Fibroblast of lung (primary cell): ENCODE results near the gene SMIM38. TPM values are rescaled to one million over a fixed set of nuclear protein-coding genes. Genes with fewer than 3 reads are reported as not detected.

Source experiments
- DNase-seq, 2 donors: peaks; one replicate each; pipeline versions ENCODE4 v3.0.0 to v3.0.0-alpha.2; 2010; ENCODE audit warnings: low read depth in 2 of 2
- H2AFZ ChIP-seq: 2 replicates; pipeline ENCODE4 v1.5.1; 2012; ENCODE audit warnings: low read length, control low read depth, inconsistent platforms
- H3K27ac ChIP-seq: 2 replicates; pipeline ENCODE4 v1.5.1; 2011; ENCODE audit warnings: low read length, control low read depth; ENCODE audit not compliant: insufficient read depth
- H3K27me3 ChIP-seq: 2 replicates; pipeline ENCODE4 v1.5.1; 2011; ENCODE audit warnings: mild to moderate bottlenecking, low read length; ENCODE audit not compliant: control insufficient read depth, insufficient read depth
- H3K36me3 ChIP-seq: 2 replicates; pipeline ENCODE4 v1.5.1; 2011; ENCODE audit warnings: low read length; ENCODE audit not compliant: control insufficient read depth, insufficient read depth
- H3K4me1 ChIP-seq: 2 replicates; pipeline ENCODE4 v1.5.1; 2011; ENCODE audit warnings: low read length; ENCODE audit not compliant: control insufficient read depth, insufficient read depth; ENCODE audit errors: extremely low read depth
- H3K4me2 ChIP-seq: 2 replicates; pipeline ENCODE4 v1.5.1; 2011; ENCODE audit warnings: low read length, control low read depth; ENCODE audit not compliant: insufficient read depth; ENCODE audit errors: extremely low read depth
- H3K4me3 ChIP-seq, 4 experiments: fragments of 200-600 bp in 1 of 4; sonication (generic) in 1 of 4; replicated peaks in 1 of 4; 2 replicates each; pipeline ENCODE4 v1.5.1; 2011 to 2016; ENCODE audit warnings: low read length in 4 of 4, low read depth in 3 of 4, mild to moderate bottlenecking in 3 of 4, control low read depth in 2 of 4, inconsistent platforms in 1 of 4, mixed read lengths in 1 of 4; ENCODE audit not compliant: insufficient read depth in 1 of 4; ENCODE audit errors: control extremely low read depth in 1 of 4
- H3K79me2 ChIP-seq: 2 replicates; pipeline ENCODE4 v1.5.1; 2012; ENCODE audit warnings: mild to moderate bottlenecking, low read length, inconsistent platforms; ENCODE audit not compliant: control insufficient read depth, insufficient read depth
- H3K9ac ChIP-seq: 2 replicates; pipeline ENCODE4 v1.5.1; 2011; ENCODE audit warnings: mild to moderate bottlenecking, low read length, control low read depth; ENCODE audit not compliant: insufficient read depth
- H3K9me3 ChIP-seq: 2 replicates; pipeline ENCODE4 v1.5.1; 2012; ENCODE audit warnings: low read depth, low read length; ENCODE audit not compliant: control insufficient read depth, insufficient read depth
- H4K20me1 ChIP-seq: 2 replicates; pipeline ENCODE4 v1.5.1; 2011; ENCODE audit warnings: low read length; ENCODE audit not compliant: control insufficient read depth, insufficient read depth; ENCODE audit errors: extremely low read depth
- CTCF ChIP-seq, 2 donors: IDR thresholded peaks in 1 of 2; conservative IDR thresholded peaks in 1 of 2; 1 replicate in 1 of 2; 2 replicates in 1 of 2; pipeline ENCODE4 v1.5.1; 2011 to 2012; ENCODE audit warnings: low read length in 2 of 2, control low read depth in 1 of 2, inconsistent platforms in 1 of 2, low read depth in 1 of 2, mild to moderate bottlenecking in 1 of 2
- EZH2 ChIP-seq: IDR thresholded peaks from 2 replicates; pipeline ENCODE4 v1.5.1; 2012; ENCODE audit warnings: low read length, control low read depth, mild to moderate bottlenecking; ENCODE audit errors: missing control alignments
- polyA plus RNA-seq, 2 donors: library from polyadenylated mRNA; depleted of rRNA in 1 of 2; stranded (reverse) in 1 of 2; unstranded in 1 of 2; fragments of >200 nt; gene quantifications; 2 replicates each; pipeline ENCODE4 v1.2.1, GENCODE V29; 2011 to 2012; ENCODE audit warnings: missing spikeins in 1 of 2
- total RNA-seq: library from RNA; depleted of rRNA; stranded (reverse); fragments of >200 nt; gene quantifications from 2 replicates; pipeline ENCODE4 v1.2.1, GENCODE V29; 2014

The SMIM38 gene
- total and polyA plus RNA-seq, 2 donors (not counting 1 experiment from before 2014, with no cell fraction given): 0.06 to 0.33 TPM

- TF ChIP-seq CTCF (conservative IDR thresholded peaks at IDR 0.05 in 1 of 2, IDR thresholded peaks at IDR 0.05 in 1 of 2; ENCODE audit: low read depth in 1 of 2, low read length in 2 of 2): no peak
- no peak for TF ChIP-seq EZH2
- Histone ChIP-seq H3K4me3 (no peak overlapping the region), H3K4me2 (no peak overlapping the region), H3K9ac (no peak overlapping the region), H3K79me2 (no peaks in the 10 kb centered on the region), H4K20me1 (no peaks in the 10 kb centered on the region), H3K36me3 (no peaks in the 10 kb centered on the region), H3K9me3 (no peaks in the 10 kb centered on the region), H2AFZ (no peak overlapping the region), H3K4me1 (peaks cover 5% of the 10 kb centered on the region), H3K27ac (no peak overlapping the region), H3K27me3 (no peaks in the 10 kb centered on the region)
- no peak for DNase-seq
These were observed 20.8 kb upstream of the SMIM38 start for GRCh38 chr11:69134957-69135356.

GRCh38 chr11:69135420-69136363, 20.0 kb upstream of the SMIM38 start:
- Histone ChIP-seq H3K27ac (no peak overlapping the region), H3K9me3 (no peaks in the 10 kb centered on the region), H3K4me1 (peaks cover 5% of the 10 kb centered on the region), H3K36me3 (no peaks in the 10 kb centered on the region), H3K79me2 (no peaks in the 10 kb centered on the region), H4K20me1 (no peaks in the 10 kb centered on the region), H3K4me2 (no peak overlapping the region), H3K27me3 (no peaks in the 10 kb centered on the region), H3K4me3 (no peak overlapping the region), H3K9ac (no peak overlapping the region), H2AFZ (no peak overlapping the region)
- TF ChIP-seq CTCF (conservative IDR thresholded peaks at IDR 0.05 in 1 of 2, IDR thresholded peaks at IDR 0.05 in 1 of 2; ENCODE audit: low read depth in 1 of 2, low read length in 2 of 2) (no peak), EZH2 (no peak)
- DNase-seq: peak in 1 of 2 donors; percentile 29

- no peaks in the 10 kb centered on the region for H3K79me2 ChIP-seq
- no peak overlapping the region for H3K4me2 ChIP-seq
- no peak overlapping the region for H3K27ac ChIP-seq
- DNase-seq: no peak
- H3K9me3 ChIP-seq: no peaks in the 10 kb centered on the region
- H4K20me1 ChIP-seq: no peaks in the 10 kb centered on the region
- TF ChIP-seq EZH2 (no peak), CTCF (conservative IDR thresholded peaks at IDR 0.05 in 1 of 2, IDR thresholded peaks at IDR 0.05 in 1 of 2; ENCODE audit: low read depth in 1 of 2, low read length in 2 of 2) (no peak)
- no peaks in the 10 kb centered on the region for H3K36me3 ChIP-seq
- H2AFZ ChIP-seq: no peak overlapping the region
- no peaks in the 10 kb centered on the region for H3K27me3 ChIP-seq
- H3K4me3 ChIP-seq: no peak overlapping the region
- H3K4me1 ChIP-seq: peaks cover 3% of the 10 kb centered on the region
- no peak overlapping the region for H3K9ac ChIP-seq
These were observed 19.3 kb upstream of the SMIM38 start for GRCh38 chr11:69136471-69136870.
